Lung (tissue), 12 donors: ENCODE data around the gene CYBA. TPM values are rescaled to one million over a fixed set of nuclear protein-coding genes. Genes with fewer than 3 reads are reported as not detected.

Source experiments
- ATAC-seq: fragments of 200-7000 bp; cut with Tn5 transposase; one replicate; pipeline ENCODE4 v1.9.1; 2020; ENCODE audit warnings: moderate number of reproducible peaks; ENCODE audit not compliant: insufficient read depth, low FRiP score
- DNase-seq, 3 donors: peaks; one replicate each; pipeline ENCODE4 v3.0.0-alpha.2; 2013 to 2017
- H3K27ac ChIP-seq, 2 donors: one replicate each; pipeline ENCODE4 v1.5.1; 2013; ENCODE audit warnings: mild to moderate bottlenecking in 2 of 2, moderate library complexity in 2 of 2, control low read depth in 1 of 2, inconsistent platforms in 1 of 2, low read depth in 1 of 2, low read length in 1 of 2
- H3K27me3 ChIP-seq, 3 donors: one replicate each; pipeline ENCODE4 v1.5.1; 2013; ENCODE audit warnings: low read length in 2 of 3; ENCODE audit not compliant: control insufficient read depth in 3 of 3, insufficient read depth in 3 of 3
- H3K36me3 ChIP-seq, 4 donors: one replicate each; pipeline ENCODE4 v1.5.1; 2013; ENCODE audit warnings: low read length in 4 of 4, mild to moderate bottlenecking in 1 of 4, moderate library complexity in 1 of 4; ENCODE audit not compliant: control insufficient read depth in 4 of 4, insufficient read depth in 4 of 4
- H3K4me1 ChIP-seq, 5 donors: one replicate each; pipeline ENCODE4 v1.5.1; 2013; ENCODE audit warnings: low read length in 5 of 5, mild to moderate bottlenecking in 2 of 5, moderate library complexity in 1 of 5; ENCODE audit not compliant: control insufficient read depth in 5 of 5, insufficient read depth in 5 of 5
- H3K4me3 ChIP-seq: one replicate; pipeline ENCODE4 v1.5.1; 2013; ENCODE audit warnings: mild to moderate bottlenecking, control low read depth, moderate library complexity
- H3K9ac ChIP-seq, 2 donors: one replicate each; pipeline ENCODE4 v1.5.1; 2013; ENCODE audit warnings: low read length in 2 of 2, control low read depth in 1 of 2; ENCODE audit not compliant: insufficient read depth in 1 of 2
- H3K9me3 ChIP-seq, 4 donors: one replicate each; pipeline ENCODE4 v1.5.1; 2013; ENCODE audit warnings: low read length in 3 of 4, mild to moderate bottlenecking in 1 of 4, moderate library complexity in 1 of 4; ENCODE audit not compliant: control insufficient read depth in 4 of 4, insufficient read depth in 3 of 4
- WGBS, 2 donors: extraction: QIAGEN DNeasy Blood & Tissue Kit; methylation state at CpG; one replicate each; pipeline ENCODE4 v1.1.7; 2013; 5-methylcytosine and 5-hydroxymethylcytosine counted together
- polyA plus RNA-seq, 2 donors: library from polyadenylated mRNA; stranded (reverse); fragments of 200-250 nt; gene quantifications; one replicate each; pipeline ENCODE4 v1.2.1, GENCODE V29; 2013
- total RNA-seq, 2 donors: library from RNA; depleted of rRNA in 1 of 2; stranded (reverse); fragments of >200 nt in 1 of 2; gene quantifications; one replicate each; pipeline ENCODE4 v1.2.1, GENCODE V29; 2014 to 2021
- TF ChIP-seq, protein P1 (sequence below): IDR thresholded peaks from 2 replicates; pipeline ENCODE4 v1.5.1; 2012; ENCODE audit warnings: mild to moderate bottlenecking; ENCODE audit errors: control extremely low read depth, extremely low read depth
- donor health status: control.
- donor health status: control.
- donor health status: Bipolar disorder and iron deficiency.
- donor health status: healthy.
- donor health status: DM: yes; HTN: yes; CAD: no.

The CYBA gene
- total and polyA plus RNA-seq, 4 donors, result 113 to 879 (median 349) TPM

GRCh38 chr16:88642881-88643643 is 7.8 kb downstream of the CYBA start:
- 89 to 92% methylated on average over 58 of the region's 58 CpGs for WGBS, 2 donors
- Histone ChIP-seq H3K27me3 (peaks cover 0 to 32% (median 17%) of the 10 kb centered on the region in 3 donors), H3K4me3 (no peak overlapping the region), H3K36me3 (peaks cover 0 to 18% (median 2%) of the 10 kb centered on the region in 4 donors), H3K9ac (no peak overlapping the region), H3K4me1 (peaks cover 0 to 4% (median 0%) of the 10 kb centered on the region in 5 donors), H3K27ac (no peak overlapping the region), H3K9me3 (peaks cover 0 to 2% (median 0%) of the 10 kb centered on the region in 4 donors)
- TF ChIP-seq, protein P1, sequence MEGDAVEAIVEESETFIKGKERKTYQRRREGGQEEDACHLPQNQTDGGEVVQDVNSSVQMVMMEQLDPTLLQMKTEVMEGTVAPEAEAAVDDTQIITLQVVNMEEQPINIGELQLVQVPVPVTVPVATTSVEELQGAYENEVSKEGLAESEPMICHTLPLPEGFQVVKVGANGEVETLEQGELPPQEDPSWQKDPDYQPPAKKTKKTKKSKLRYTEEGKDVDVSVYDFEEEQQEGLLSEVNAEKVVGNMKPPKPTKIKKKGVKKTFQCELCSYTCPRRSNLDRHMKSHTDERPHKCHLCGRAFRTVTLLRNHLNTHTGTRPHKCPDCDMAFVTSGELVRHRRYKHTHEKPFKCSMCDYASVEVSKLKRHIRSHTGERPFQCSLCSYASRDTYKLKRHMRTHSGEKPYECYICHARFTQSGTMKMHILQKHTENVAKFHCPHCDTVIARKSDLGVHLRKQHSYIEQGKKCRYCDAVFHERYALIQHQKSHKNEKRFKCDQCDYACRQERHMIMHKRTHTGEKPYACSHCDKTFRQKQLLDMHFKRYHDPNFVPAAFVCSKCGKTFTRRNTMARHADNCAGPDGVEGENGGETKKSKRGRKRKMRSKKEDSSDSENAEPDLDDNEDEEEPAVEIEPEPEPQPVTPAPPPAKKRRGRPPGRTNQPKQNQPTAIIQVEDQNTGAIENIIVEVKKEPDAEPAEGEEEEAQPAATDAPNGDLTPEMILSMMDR, result no peak
- DNase-seq (no peak), ATAC-seq (no peak)

GRCh38 chr16:88640498-88641247 is 10.2 kb downstream of the CYBA start:
- no peak overlapping the region for H3K27ac ChIP-seq
- peaks cover 0 to 2% (median 0%) of the 10 kb centered on the region in 4 donors for H3K9me3 ChIP-seq
- WGBS, 2 donors, result 64 to 67% methylated on average over 15 to 17 of the region's 17 CpGs
- TF ChIP-seq, protein P1, result no peak
- H3K27me3 ChIP-seq, result peaks cover 0 to 49% (median 26%) of the 10 kb centered on the region in 3 donors
- ATAC-seq (no peak), DNase-seq (no peak)
- H3K36me3 ChIP-seq, result peaks cover 0 to 15% (median 2%) of the 10 kb centered on the region in 4 donors
- no peak overlapping the region for H3K4me3 ChIP-seq
- no peak overlapping the region for H3K9ac ChIP-seq
- H3K4me1 ChIP-seq, result peaks cover 0 to 4% (median 0%) of the 10 kb centered on the region in 5 donors

DNA sequence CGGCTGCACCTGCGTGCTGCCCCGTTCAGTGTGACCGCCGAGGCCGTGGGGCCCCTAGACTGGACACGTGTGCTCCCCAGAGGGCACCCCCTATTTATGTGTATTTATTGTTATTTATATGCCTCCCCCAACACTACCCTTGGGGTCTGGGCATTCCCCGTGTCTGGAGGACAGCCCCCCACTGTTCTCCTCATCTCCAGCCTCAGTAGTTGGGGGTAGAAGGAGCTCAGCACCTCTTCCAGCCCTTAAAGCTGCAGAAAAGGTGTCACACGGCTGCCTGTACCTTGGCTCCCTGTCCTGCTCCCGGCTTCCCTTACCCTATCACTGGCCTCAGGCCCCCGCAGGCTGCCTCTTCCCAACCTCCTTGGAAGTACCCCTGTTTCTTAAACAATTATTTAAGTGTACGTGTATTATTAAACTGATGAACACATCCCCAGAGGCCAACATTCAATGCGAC is 10.8 kb downstream of the CYBA start:
- no peak overlapping the region for H3K27ac ChIP-seq
- peaks cover 0 to 49% (median 26%) of the 10 kb centered on the region in 3 donors for H3K27me3 ChIP-seq
- no peak for DNase-seq
- H3K4me3 ChIP-seq, result no peak overlapping the region
- ATAC-seq, result no peak
- peaks cover 0 to 4% (median 0%) of the 10 kb centered on the region in 5 donors for H3K4me1 ChIP-seq
- peaks cover 0 to 2% (median 0%) of the 10 kb centered on the region in 4 donors for H3K9me3 ChIP-seq
- peaks cover 0 to 15% (median under 1%) of the 10 kb centered on the region in 4 donors for H3K36me3 ChIP-seq
- TF ChIP-seq, protein P1, result no peak
- H3K9ac ChIP-seq, result no peak overlapping the region
- 40 to 42% methylated on average over 13 of the region's 13 CpGs for WGBS, 2 donors
